ENCODE data around the gene IGFN1. TPM values are rescaled to one million over a fixed set of nuclear protein-coding genes. Genes with fewer than 3 reads are reported as not detected.

Gene IGFN1
- total and polyA plus RNA-seq, 2 experiments from 2014 or later: not detected

DNA sequence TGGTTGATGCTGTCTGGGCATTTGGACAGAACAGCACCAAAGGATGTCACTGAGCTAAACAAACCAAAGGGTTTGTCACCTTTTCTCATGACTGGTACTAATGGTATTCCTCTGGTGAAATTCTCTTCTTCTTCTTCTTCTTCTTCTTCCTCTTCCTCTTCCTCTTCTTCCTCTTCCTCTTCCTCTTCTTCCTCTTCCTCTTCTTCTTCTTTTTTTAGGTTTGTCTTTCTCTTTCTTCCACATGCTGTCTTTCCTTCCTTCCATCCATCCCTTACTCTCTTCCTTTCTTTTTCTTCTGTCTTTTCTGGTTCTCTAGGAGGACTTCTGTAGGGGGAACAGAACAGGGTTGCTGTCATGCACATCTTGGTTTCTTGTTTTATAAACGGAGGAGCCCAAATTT lies 9.3 kb upstream of the IGFN1 start:
- H3K9me2 ChIP-seq (ENCODE audit: insufficient read depth): no peaks in the 10 kb centered on the region
- Mint-ChIP-seq H3K9me3 (peaks cover 8% of the 10 kb centered on the region; the same call in 2 of the 3 replicates), H3K27ac (no peak overlapping the region), H3K4me3 (no peak overlapping the region), H3K36me3 (ENCODE audit: low read depth) (no peaks in the 10 kb centered on the region), H3K4me1 (peaks cover 13% of the 10 kb centered on the region), H3K27me3 (ENCODE audit: insufficient read depth, low read depth, poor library complexity) (peaks cover 6% of the 10 kb centered on the region)
- H2AFZ ChIP-seq: no peak overlapping the region
- H3K36me3 ChIP-seq (ENCODE audit: insufficient read depth): no peaks in the 10 kb centered on the region
- DNase-seq (ENCODE audit: low spot score) (no peak), ATAC-seq (no peak)
- H4K20me1 ChIP-seq (replicated peaks; ENCODE audit: insufficient read depth): no peaks in the 10 kb centered on the region
- no peaks in the 10 kb centered on the region for H3K79me2 ChIP-seq (replicated peaks; ENCODE audit: insufficient read depth)
- no peaks in the 10 kb centered on the region for H3K27me3 ChIP-seq (ENCODE audit: insufficient read depth)
- H3K4me2 ChIP-seq: no peak overlapping the region
- peaks cover 2% of the 10 kb centered on the region; the same call in 1 of the 2 replicates for H3K4me1 ChIP-seq (ENCODE audit: insufficient read depth)
- TF ChIP-seq, protein P1, sequence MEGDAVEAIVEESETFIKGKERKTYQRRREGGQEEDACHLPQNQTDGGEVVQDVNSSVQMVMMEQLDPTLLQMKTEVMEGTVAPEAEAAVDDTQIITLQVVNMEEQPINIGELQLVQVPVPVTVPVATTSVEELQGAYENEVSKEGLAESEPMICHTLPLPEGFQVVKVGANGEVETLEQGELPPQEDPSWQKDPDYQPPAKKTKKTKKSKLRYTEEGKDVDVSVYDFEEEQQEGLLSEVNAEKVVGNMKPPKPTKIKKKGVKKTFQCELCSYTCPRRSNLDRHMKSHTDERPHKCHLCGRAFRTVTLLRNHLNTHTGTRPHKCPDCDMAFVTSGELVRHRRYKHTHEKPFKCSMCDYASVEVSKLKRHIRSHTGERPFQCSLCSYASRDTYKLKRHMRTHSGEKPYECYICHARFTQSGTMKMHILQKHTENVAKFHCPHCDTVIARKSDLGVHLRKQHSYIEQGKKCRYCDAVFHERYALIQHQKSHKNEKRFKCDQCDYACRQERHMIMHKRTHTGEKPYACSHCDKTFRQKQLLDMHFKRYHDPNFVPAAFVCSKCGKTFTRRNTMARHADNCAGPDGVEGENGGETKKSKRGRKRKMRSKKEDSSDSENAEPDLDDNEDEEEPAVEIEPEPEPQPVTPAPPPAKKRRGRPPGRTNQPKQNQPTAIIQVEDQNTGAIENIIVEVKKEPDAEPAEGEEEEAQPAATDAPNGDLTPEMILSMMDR (conservative IDR thresholded peaks at IDR 0.05; ENCODE audit: low read depth in 2 of 2): no peak
- TF ChIP-seq, protein P2, sequence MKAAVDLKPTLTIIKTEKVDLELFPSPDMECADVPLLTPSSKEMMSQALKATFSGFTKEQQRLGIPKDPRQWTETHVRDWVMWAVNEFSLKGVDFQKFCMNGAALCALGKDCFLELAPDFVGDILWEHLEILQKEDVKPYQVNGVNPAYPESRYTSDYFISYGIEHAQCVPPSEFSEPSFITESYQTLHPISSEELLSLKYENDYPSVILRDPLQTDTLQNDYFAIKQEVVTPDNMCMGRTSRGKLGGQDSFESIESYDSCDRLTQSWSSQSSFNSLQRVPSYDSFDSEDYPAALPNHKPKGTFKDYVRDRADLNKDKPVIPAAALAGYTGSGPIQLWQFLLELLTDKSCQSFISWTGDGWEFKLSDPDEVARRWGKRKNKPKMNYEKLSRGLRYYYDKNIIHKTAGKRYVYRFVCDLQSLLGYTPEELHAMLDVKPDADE (IDR thresholded peaks at IDR 0.05): no peak
- TF ChIP-seq EZH2 (IDR thresholded peaks at IDR 0.05; ENCODE audit: low read depth, unreplicated experiment): no peak
- H3F3A ChIP-seq (replicated peaks; ENCODE audit: low read depth): no peaks in the 10 kb centered on the region
- no peak overlapping the region for H3K27ac ChIP-seq (ENCODE audit: low read depth)
- no peak overlapping the region for H3K4me3 ChIP-seq

DNA sequence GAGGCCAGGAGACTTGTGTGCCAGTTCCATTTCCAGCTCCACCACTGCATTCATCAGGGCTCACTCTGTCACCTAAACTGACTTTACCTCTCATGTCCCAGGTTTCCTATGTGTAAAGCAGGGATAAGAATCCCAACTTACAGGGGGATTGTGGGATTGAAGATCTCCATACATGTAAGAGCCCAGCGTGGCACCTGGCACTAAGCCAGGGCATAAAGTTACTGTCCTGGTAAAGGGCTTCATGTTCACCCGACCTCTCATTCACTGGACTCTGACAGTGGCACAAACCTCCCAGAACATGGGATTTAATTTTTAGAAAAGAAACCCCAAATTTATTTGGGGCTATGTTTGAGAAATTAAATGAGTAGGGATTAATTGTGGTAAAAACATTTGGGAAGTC lies 8.9 kb upstream of the IGFN1 start:
- Mint-ChIP-seq H3K4me3 (no peak overlapping the region), H3K4me1 (peaks cover 13% of the 10 kb centered on the region), H3K27ac (no peak overlapping the region), H3K36me3 (ENCODE audit: low read depth) (no peaks in the 10 kb centered on the region), H3K9me3 (peaks cover 8% of the 10 kb centered on the region; the same call in 2 of the 3 replicates), H3K27me3 (ENCODE audit: insufficient read depth, low read depth, poor library complexity) (peaks cover 6% of the 10 kb centered on the region)
- no peaks in the 10 kb centered on the region for H3K79me2 ChIP-seq (replicated peaks; ENCODE audit: insufficient read depth)
- no peak overlapping the region for H3K4me2 ChIP-seq
- H4K20me1 ChIP-seq (replicated peaks; ENCODE audit: insufficient read depth): no peaks in the 10 kb centered on the region
- DNase-seq (ENCODE audit: low spot score) (no peak), ATAC-seq (no peak)
- TF ChIP-seq ZNF114 (CRISPR knock-in tag; IDR thresholded peaks at IDR 0.05): no peak
- TF ChIP-seq, protein P3, sequence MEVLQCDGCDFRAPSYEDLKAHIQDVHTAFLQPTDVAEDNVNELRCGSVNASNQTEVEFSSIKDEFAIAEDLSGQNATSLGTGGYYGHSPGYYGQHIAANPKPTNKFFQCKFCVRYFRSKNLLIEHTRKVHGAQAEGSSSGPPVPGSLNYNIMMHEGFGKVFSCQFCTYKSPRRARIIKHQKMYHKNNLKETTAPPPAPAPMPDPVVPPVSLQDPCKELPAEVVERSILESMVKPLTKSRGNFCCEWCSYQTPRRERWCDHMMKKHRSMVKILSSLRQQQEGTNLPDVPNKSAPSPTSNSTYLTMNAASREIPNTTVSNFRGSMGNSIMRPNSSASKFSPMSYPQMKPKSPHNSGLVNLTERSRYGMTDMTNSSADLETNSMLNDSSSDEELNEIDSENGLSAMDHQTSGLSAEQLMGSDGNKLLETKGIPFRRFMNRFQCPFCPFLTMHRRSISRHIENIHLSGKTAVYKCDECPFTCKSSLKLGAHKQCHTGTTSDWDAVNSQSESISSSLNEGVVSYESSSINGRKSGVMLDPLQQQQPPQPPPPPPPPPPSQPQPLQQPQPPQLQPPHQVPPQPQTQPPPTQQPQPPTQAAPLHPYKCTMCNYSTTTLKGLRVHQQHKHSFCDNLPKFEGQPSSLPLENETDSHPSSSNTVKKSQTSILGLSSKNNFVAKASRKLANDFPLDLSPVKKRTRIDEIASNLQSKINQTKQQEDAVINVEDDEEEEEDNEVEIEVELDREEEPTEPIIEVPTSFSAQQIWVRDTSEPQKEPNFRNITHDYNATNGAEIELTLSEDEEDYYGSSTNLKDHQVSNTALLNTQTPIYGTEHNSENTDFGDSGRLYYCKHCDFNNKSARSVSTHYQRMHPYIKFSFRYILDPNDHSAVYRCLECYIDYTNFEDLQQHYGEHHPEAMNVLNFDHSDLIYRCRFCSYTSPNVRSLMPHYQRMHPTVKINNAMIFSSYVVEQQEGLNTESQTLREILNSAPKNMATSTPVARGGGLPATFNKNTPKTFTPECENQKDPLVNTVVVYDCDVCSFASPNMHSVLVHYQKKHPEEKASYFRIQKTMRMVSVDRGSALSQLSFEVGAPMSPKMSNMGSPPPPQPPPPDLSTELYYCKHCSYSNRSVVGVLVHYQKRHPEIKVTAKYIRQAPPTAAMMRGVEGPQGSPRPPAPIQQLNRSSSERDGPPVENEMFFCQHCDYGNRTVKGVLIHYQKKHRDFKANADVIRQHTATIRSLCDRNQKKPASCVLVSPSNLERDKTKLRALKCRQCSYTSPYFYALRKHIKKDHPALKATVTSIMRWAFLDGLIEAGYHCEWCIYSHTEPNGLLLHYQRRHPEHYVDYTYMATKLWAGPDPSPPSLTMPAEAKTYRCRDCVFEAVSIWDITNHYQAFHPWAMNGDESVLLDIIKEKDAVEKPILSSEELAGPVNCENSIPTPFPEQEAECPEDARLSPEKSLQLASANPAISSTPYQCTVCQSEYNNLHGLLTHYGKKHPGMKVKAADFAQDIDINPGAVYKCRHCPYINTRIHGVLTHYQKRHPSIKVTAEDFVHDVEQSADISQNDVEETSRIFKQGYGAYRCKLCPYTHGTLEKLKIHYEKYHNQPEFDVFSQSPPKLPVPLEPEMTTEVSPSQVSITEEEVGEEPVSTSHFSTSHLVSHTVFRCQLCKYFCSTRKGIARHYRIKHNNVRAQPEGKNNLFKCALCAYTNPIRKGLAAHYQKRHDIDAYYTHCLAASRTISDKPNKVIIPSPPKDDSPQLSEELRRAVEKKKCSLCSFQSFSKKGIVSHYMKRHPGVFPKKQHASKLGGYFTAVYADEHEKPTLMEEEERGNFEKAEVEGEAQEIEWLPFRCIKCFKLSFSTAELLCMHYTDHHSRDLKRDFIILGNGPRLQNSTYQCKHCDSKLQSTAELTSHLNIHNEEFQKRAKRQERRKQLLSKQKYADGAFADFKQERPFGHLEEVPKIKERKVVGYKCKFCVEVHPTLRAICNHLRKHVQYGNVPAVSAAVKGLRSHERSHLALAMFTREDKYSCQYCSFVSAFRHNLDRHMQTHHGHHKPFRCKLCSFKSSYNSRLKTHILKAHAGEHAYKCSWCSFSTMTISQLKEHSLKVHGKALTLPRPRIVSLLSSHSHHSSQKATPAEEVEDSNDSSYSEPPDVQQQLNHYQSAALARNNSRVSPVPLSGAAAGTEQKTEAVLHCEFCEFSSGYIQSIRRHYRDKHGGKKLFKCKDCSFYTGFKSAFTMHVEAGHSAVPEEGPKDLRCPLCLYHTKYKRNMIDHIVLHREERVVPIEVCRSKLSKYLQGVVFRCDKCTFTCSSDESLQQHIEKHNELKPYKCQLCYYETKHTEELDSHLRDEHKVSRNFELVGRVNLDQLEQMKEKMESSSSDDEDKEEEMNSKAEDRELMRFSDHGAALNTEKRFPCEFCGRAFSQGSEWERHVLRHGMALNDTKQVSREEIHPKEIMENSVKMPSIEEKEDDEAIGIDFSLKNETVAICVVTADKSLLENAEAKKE (CRISPR knock-in tag; IDR thresholded peaks at IDR 0.05): no peak
- no peak for TF ChIP-seq ZNF331 (CRISPR knock-in tag; IDR thresholded peaks at IDR 0.05; ENCODE audit: low read depth)
- no peak for TF ChIP-seq JUNB (IDR thresholded peaks at IDR 0.05; ENCODE audit: unreplicated experiment)
- TF ChIP-seq, protein P1 (conservative IDR thresholded peaks at IDR 0.05; ENCODE audit: low read depth in 2 of 2): no peak
- TF ChIP-seq CREB1 (CRISPR knock-in tag; IDR thresholded peaks at IDR 0.05; ENCODE audit: low read depth): no peak
- peaks cover 2% of the 10 kb centered on the region; the same call in 1 of the 2 replicates for H3K4me1 ChIP-seq (ENCODE audit: insufficient read depth)
- no peak overlapping the region for H2AFZ ChIP-seq
- no peak overlapping the region for H3K4me3 ChIP-seq
- H3K27ac ChIP-seq (ENCODE audit: low read depth): no peak overlapping the region
- no peaks in the 10 kb centered on the region for H3K36me3 ChIP-seq (ENCODE audit: insufficient read depth)
- H3F3A ChIP-seq (replicated peaks; ENCODE audit: low read depth): no peaks in the 10 kb centered on the region
- no peaks in the 10 kb centered on the region for H3K27me3 ChIP-seq (ENCODE audit: insufficient read depth)
- H3K9me2 ChIP-seq (ENCODE audit: insufficient read depth): no peaks in the 10 kb centered on the region
